Epidermal melanocyte (primary cell): ENCODE results near the gene SEMA6B.

ENCODE experiments used
- DNase-seq: peaks from one replicate; pipeline ENCODE4 v3.0.0; 2011; ENCODE audit warnings: low spot score; ENCODE audit not compliant: insufficient read length

The SEMA6B gene

GRCh38 chr19:4496304-4496703 lies 63.2 kb downstream of the SEMA6B start:
- no peak for DNase-seq

DNA sequence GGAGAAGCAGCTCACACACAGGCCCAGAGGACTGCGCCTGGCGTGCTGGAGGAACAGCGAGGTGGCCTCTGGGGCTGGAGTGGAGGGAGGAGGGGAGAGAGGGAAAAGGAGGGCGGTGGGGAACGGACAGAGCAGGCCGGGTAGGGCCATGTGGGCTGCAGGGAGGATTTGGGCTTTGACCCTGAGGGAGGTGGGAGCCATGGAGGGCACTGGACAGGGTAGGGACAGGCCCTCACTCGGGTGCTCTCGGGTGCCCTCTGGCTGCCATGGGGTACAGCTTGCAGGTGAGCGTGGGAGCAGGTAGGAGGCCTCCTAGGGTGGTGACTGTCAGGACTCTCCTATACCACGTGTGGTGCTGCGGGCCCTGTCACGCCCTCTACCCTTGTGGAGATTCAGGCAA lies 64.0 kb downstream of the SEMA6B start:
- DNase-seq = no peak

DNA sequence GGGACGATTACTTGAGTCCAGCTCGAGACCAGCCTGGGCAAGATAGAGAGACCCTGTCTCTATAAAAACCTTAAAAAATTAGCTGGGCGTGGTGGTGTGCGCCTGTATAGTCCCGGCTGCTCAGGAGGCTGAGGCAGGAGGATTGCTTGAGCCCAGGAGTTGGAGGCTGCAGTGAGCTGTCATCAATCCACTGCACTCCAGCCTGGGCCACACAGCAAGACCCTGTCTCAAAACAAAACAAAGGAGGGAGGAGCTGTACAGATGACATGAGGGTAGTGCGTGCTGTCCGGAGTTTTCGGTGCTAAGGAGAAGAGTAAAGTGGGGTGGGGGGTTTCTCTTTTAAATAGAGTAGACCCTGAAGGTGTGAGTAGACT lies 64.8 kb downstream of the SEMA6B start:
- DNase-seq = no peak

GRCh38 chr19:4493929-4494690 lies 65.4 kb downstream of the SEMA6B start:
- no peak for DNase-seq

- DNase-seq = no peak
These were observed 66.2 kb downstream of the SEMA6B start for GRCh38 chr19:4493104-4493928.
